Fibroblast of lung (primary cell): Measurements from ENCODE around the gene VTI1A. TPM values are rescaled to one million over a fixed set of nuclear protein-coding genes. Genes with fewer than 3 reads are reported as not detected.

Experiments used
- DNase-seq, 2 donors: peaks; one replicate each; pipeline versions ENCODE4 v3.0.0 to v3.0.0-alpha.2; 2010; ENCODE audit warnings: low read depth in 2 of 2
- H2AFZ ChIP-seq: 2 replicates; pipeline ENCODE4 v1.5.1; 2012; ENCODE audit warnings: low read length, control low read depth, inconsistent platforms
- H3K27ac ChIP-seq: 2 replicates; pipeline ENCODE4 v1.5.1; 2011; ENCODE audit warnings: low read length, control low read depth; ENCODE audit not compliant: insufficient read depth
- H3K27me3 ChIP-seq: 2 replicates; pipeline ENCODE4 v1.5.1; 2011; ENCODE audit warnings: mild to moderate bottlenecking, low read length; ENCODE audit not compliant: control insufficient read depth, insufficient read depth
- H3K36me3 ChIP-seq: 2 replicates; pipeline ENCODE4 v1.5.1; 2011; ENCODE audit warnings: low read length; ENCODE audit not compliant: control insufficient read depth, insufficient read depth
- H3K4me1 ChIP-seq: 2 replicates; pipeline ENCODE4 v1.5.1; 2011; ENCODE audit warnings: low read length; ENCODE audit not compliant: control insufficient read depth, insufficient read depth; ENCODE audit errors: extremely low read depth
- H3K4me2 ChIP-seq: 2 replicates; pipeline ENCODE4 v1.5.1; 2011; ENCODE audit warnings: low read length, control low read depth; ENCODE audit not compliant: insufficient read depth; ENCODE audit errors: extremely low read depth
- H3K4me3 ChIP-seq, 4 experiments: fragments of 200-600 bp in 1 of 4; sonication (generic) in 1 of 4; replicated peaks in 1 of 4; 2 replicates each; pipeline ENCODE4 v1.5.1; 2011 to 2016; ENCODE audit warnings: low read length in 4 of 4, low read depth in 3 of 4, mild to moderate bottlenecking in 3 of 4, control low read depth in 2 of 4, inconsistent platforms in 1 of 4, mixed read lengths in 1 of 4; ENCODE audit not compliant: insufficient read depth in 1 of 4; ENCODE audit errors: control extremely low read depth in 1 of 4
- H3K79me2 ChIP-seq: 2 replicates; pipeline ENCODE4 v1.5.1; 2012; ENCODE audit warnings: mild to moderate bottlenecking, low read length, inconsistent platforms; ENCODE audit not compliant: control insufficient read depth, insufficient read depth
- H3K9ac ChIP-seq: 2 replicates; pipeline ENCODE4 v1.5.1; 2011; ENCODE audit warnings: mild to moderate bottlenecking, low read length, control low read depth; ENCODE audit not compliant: insufficient read depth
- H3K9me3 ChIP-seq: 2 replicates; pipeline ENCODE4 v1.5.1; 2012; ENCODE audit warnings: low read depth, low read length; ENCODE audit not compliant: control insufficient read depth, insufficient read depth
- H4K20me1 ChIP-seq: 2 replicates; pipeline ENCODE4 v1.5.1; 2011; ENCODE audit warnings: low read length; ENCODE audit not compliant: control insufficient read depth, insufficient read depth; ENCODE audit errors: extremely low read depth
- CTCF ChIP-seq, 2 donors: IDR thresholded peaks in 1 of 2; conservative IDR thresholded peaks in 1 of 2; 1 replicate in 1 of 2; 2 replicates in 1 of 2; pipeline ENCODE4 v1.5.1; 2011 to 2012; ENCODE audit warnings: low read length in 2 of 2, control low read depth in 1 of 2, inconsistent platforms in 1 of 2, low read depth in 1 of 2, mild to moderate bottlenecking in 1 of 2
- EZH2 ChIP-seq: IDR thresholded peaks from 2 replicates; pipeline ENCODE4 v1.5.1; 2012; ENCODE audit warnings: low read length, control low read depth, mild to moderate bottlenecking; ENCODE audit errors: missing control alignments
- polyA plus RNA-seq, 2 donors: library from polyadenylated mRNA; depleted of rRNA in 1 of 2; stranded (reverse) in 1 of 2; unstranded in 1 of 2; fragments of >200 nt; gene quantifications; 2 replicates each; pipeline ENCODE4 v1.2.1, GENCODE V29; 2011 to 2012; ENCODE audit warnings: missing spikeins in 1 of 2
- total RNA-seq: library from RNA; depleted of rRNA; stranded (reverse); fragments of >200 nt; gene quantifications from 2 replicates; pipeline ENCODE4 v1.2.1, GENCODE V29; 2014

The VTI1A gene
- total and polyA plus RNA-seq, 2 donors (not counting 1 experiment from before 2014, with no cell fraction given), result 19.1 to 30.9 TPM

GRCh38 chr10:112581921-112582320, 134.9 kb downstream of the VTI1A start:
- TF ChIP-seq EZH2 (no peak), CTCF (conservative IDR thresholded peaks at IDR 0.05 in 1 of 2, IDR thresholded peaks at IDR 0.05 in 1 of 2; ENCODE audit: low read depth in 1 of 2, low read length in 2 of 2) (no peak)
- Histone ChIP-seq H3K4me1 (no peaks in the 10 kb centered on the region), H2AFZ (no peak overlapping the region), H4K20me1 (no peaks in the 10 kb centered on the region), H3K4me3 (no peak overlapping the region), H3K27ac (no peak overlapping the region), H3K9me3 (no peaks in the 10 kb centered on the region), H3K27me3 (no peaks in the 10 kb centered on the region), H3K36me3 (no peaks in the 10 kb centered on the region), H3K79me2 (no peaks in the 10 kb centered on the region), H3K9ac (no peak overlapping the region), H3K4me2 (no peak overlapping the region)
- no peak for DNase-seq

GRCh38 chr10:112583236-112583939, 136.4 kb downstream of the VTI1A start:
- no peak for DNase-seq
- Histone ChIP-seq H3K9me3 (no peaks in the 10 kb centered on the region), H3K27me3 (no peaks in the 10 kb centered on the region), H3K4me3 (no peak overlapping the region), H3K79me2 (no peaks in the 10 kb centered on the region), H2AFZ (no peak overlapping the region), H3K4me2 (no peak overlapping the region), H3K4me1 (no peaks in the 10 kb centered on the region), H3K9ac (no peak overlapping the region), H3K36me3 (no peaks in the 10 kb centered on the region), H4K20me1 (no peaks in the 10 kb centered on the region), H3K27ac (no peak overlapping the region)
- TF ChIP-seq EZH2, result no peak
- TF ChIP-seq CTCF (conservative IDR thresholded peaks at IDR 0.05 in 1 of 2, IDR thresholded peaks at IDR 0.05 in 1 of 2; ENCODE audit: low read depth in 1 of 2, low read length in 2 of 2), result no peak

GRCh38 chr10:112584276-112584675, 137.3 kb downstream of the VTI1A start:
- DNase-seq, result peak in 1 of 2 donors; percentile 47
- Histone ChIP-seq H3K4me1 (no peaks in the 10 kb centered on the region), H3K4me3 (no peak overlapping the region), H3K79me2 (no peaks in the 10 kb centered on the region), H3K9me3 (no peaks in the 10 kb centered on the region), H3K36me3 (no peaks in the 10 kb centered on the region), H3K4me2 (no peak overlapping the region), H2AFZ (no peak overlapping the region), H3K27me3 (no peaks in the 10 kb centered on the region), H4K20me1 (no peaks in the 10 kb centered on the region), H3K9ac (no peak overlapping the region), H3K27ac (no peak overlapping the region)
- TF ChIP-seq EZH2 (no peak), CTCF (conservative IDR thresholded peaks at IDR 0.05 in 1 of 2, IDR thresholded peaks at IDR 0.05 in 1 of 2; ENCODE audit: low read depth in 1 of 2, low read length in 2 of 2) (no peak)
